Measurements from ENCODE around the gene MPPE1.
"Not testable (repeated sequence)": the region's sequence is repeated elsewhere in the genome, so short reads cannot be mapped to it uniquely, and the experiment has no call there.

MPPE1 gene

GRCh38 chr18:11908182-11909060 lies at the start of gene MPPE1:
Gene MPPE1 (minus strand): TSS chr18:11908317. CDS start chr18:11897264, 11,053 bp downstream.
- peak; percentile 91 for DNase-seq

- no peak for DNase-seq
These were observed 49.5 kb upstream of the MPPE1 start for GRCh38 chr18:11957636-11958035.

GRCh38 chr18:11956371-11957308 lies 48.5 kb upstream of the MPPE1 start:
- DNase-seq: no peak

- DNase-seq: no peak
These were observed 47.3 kb upstream of the MPPE1 start for GRCh38 chr18:11955239-11956029.

GRCh38 chr18:11953113-11953512 lies 45.0 kb upstream of the MPPE1 start:
- no peak for DNase-seq

- no peak for DNase-seq
These were observed 43.3 kb upstream of the MPPE1 start for GRCh38 chr18:11951390-11951851.

- DNase-seq: no peak
These were observed 42.7 kb upstream of the MPPE1 start for GRCh38 chr18:11950824-11951223.

- DNase-seq: no peak
These were observed 40.9 kb upstream of the MPPE1 start for GRCh38 chr18:11948852-11949523.

- peak; percentile 76 for DNase-seq
These were observed 39.4 kb upstream of the MPPE1 start for GRCh38 chr18:11947214-11948191.

- DNase-seq: no peak
These were observed 38.6 kb upstream of the MPPE1 start for GRCh38 chr18:11946756-11947155.

GRCh38 chr18:11945834-11946659 lies 37.9 kb upstream of the MPPE1 start:
- not testable (repeated sequence) for DNase-seq

- no peak for DNase-seq
These were observed 36.7 kb upstream of the MPPE1 start for GRCh38 chr18:11944786-11945185.

GRCh38 chr18:11944252-11944651 lies 36.1 kb upstream of the MPPE1 start:
- no peak for DNase-seq

- DNase-seq: no peak
These were observed 35.4 kb upstream of the MPPE1 start for GRCh38 chr18:11943551-11943950.

- DNase-seq: no peak
These were observed 32.8 kb upstream of the MPPE1 start for GRCh38 chr18:11940956-11941355.

GRCh38 chr18:11937874-11938478 lies 29.9 kb upstream of the MPPE1 start:
- peak; percentile 82 for DNase-seq

GRCh38 chr18:11932393-11932792 lies 24.3 kb upstream of the MPPE1 start:
- DNase-seq: no peak

GRCh38 chr18:11927497-11927896 lies 19.4 kb upstream of the MPPE1 start:
- no peak for DNase-seq

- DNase-seq: no peak
These were observed 17.8 kb upstream of the MPPE1 start for GRCh38 chr18:11925800-11926481.

Measured in activated CD4-positive, alpha-beta T cell treated with anti-CD3 and anti-CD28 coated beads for 48 hours (primary cell).